ENCODE measurements around the gene ZSCAN10. TPM values are rescaled to one million over a fixed set of nuclear protein-coding genes. Genes with fewer than 3 reads are reported as not detected.

ZSCAN10 gene
- total RNA-seq, result not detected

DNA sequence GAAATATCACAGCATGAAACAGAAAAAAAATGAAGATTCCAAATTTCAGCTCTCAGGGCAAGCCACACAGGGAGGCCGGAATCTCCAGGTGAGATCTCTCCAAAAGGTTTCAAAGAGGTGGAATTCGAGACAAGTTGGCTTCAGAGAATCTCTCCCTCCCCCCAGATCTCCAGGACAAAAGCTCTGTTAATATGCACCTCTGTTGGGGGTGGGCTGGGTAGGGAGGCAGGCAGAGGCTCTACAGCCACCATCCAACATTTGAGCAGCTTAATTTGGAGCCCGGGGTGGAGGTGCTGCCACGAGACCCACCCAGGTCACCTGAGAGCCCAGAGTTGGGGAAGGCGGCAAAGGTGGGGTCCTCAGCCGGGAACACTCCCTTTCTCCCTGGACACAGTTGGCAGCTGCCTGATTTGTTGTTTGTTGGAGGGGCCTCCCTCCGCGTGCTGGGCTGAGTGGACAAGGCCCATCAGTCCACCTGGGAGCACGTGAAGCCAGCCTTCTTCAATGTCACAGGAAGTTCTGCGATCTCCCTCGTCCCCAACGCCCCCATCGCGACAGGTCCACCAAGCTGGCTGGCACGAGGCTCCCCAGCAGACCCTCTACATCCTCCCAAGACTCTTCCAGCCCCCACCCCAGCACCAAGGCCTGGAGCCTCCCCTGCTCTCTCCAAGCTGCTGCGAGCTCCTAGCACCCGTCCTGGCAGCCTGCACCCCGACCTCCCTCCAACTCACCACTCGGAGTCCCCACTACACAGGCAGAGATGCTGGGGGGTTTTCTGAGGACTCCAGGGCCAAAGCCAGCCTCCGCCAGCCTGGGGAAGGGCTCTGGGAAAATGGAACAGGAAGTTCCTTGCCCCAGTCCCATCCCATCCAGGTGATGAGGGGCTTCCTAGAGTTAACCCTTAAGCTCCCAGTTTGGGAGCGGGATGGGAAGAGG is at the start of gene ZSCAN10:
Gene ZSCAN10 (minus strand): TSS at position 836 of the 936 bp plus-strand sequence. CDS start 6,357 bp downstream, outside the sequence.
- Histone ChIP-seq H3K4me3 (peak within 1 kb of the TSS in 2 of 3 donors; percentile 33 to 35), H3K27me3 (no peaks in the 10 kb centered on the region)

DNA sequence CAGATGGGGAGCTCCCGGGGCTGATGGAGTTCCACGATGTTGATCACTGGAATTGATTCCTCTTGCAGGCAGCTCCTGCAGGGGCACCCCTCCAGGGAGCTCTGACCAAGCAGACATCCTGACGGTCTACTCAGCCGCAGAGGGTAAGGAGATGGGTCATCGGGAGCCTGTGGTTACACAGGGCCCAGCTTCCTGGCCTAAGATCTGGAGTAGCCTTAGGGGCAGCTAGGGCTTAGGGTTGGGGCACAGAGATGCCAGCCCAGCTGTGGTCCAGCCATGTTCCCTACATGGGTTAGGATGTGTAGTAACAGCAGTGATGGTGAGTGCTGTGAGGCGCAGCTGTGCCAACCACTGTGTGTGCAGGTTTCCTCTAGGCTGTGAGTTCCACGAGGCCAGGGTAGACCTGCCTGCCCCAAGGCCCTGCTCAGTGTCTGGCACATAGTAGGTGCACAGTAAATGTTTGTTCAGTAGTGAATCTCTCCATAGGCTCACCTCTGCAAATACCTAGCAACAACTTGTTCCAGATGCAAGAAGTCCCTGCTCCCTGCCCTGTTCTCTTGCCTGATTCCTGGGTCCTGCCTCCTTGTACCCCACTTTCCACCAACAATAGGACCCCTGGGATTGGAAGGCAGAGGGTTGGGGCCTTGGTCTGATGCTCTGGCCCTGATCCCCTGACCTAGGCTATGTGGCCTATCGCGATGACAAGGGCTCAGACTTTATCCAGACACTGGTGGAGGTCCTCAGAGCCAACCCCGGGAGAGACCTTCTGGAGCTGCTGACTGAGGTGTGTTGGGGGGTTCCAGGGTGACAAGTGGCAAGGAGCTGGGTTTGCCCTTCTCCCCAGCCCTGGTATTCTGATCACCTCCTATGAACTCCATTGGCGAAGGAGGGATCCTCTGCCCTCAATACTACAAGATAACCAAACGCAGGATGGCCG is 49.4 kb upstream of the ZSCAN10 start:
- H3K4me3 ChIP-seq, result no peak overlapping the region
- H3K4me1 ChIP-seq, result no peaks in the 10 kb centered on the region
- no peaks in the 10 kb centered on the region for H3K36me3 ChIP-seq
- TF ChIP-seq POLR2AphosphoS5 (IDR thresholded peaks at IDR 0.05) (no peak), POLR2A (IDR thresholded peaks at IDR 0.05) (no peak)
- TF ChIP-seq, protein P1, sequence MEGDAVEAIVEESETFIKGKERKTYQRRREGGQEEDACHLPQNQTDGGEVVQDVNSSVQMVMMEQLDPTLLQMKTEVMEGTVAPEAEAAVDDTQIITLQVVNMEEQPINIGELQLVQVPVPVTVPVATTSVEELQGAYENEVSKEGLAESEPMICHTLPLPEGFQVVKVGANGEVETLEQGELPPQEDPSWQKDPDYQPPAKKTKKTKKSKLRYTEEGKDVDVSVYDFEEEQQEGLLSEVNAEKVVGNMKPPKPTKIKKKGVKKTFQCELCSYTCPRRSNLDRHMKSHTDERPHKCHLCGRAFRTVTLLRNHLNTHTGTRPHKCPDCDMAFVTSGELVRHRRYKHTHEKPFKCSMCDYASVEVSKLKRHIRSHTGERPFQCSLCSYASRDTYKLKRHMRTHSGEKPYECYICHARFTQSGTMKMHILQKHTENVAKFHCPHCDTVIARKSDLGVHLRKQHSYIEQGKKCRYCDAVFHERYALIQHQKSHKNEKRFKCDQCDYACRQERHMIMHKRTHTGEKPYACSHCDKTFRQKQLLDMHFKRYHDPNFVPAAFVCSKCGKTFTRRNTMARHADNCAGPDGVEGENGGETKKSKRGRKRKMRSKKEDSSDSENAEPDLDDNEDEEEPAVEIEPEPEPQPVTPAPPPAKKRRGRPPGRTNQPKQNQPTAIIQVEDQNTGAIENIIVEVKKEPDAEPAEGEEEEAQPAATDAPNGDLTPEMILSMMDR (IDR thresholded peaks at IDR 0.05), result no peak
- H3K27ac ChIP-seq, result no peak overlapping the region
- no peak for DNase-seq (ENCODE audit: low spot score in 2 of 2)
- intact Hi-C loops (cut with DNase I; ENCODE audit: low total_unique reads), result no loop called here
- no peaks in the 10 kb centered on the region for H3K27me3 ChIP-seq
- no peaks in the 10 kb centered on the region for H3K9me3 ChIP-seq

More for the DNA sequence above, at the start of gene ZSCAN10:
- DNase-seq (ENCODE audit: low spot score in 2 of 2), result no peak
- no peaks in the 10 kb centered on the region for H3K36me3 ChIP-seq
- H3K4me1 ChIP-seq, result no peaks in the 10 kb centered on the region
- TF ChIP-seq, protein P1 (IDR thresholded peaks at IDR 0.05), result no peak
- no peak for TF ChIP-seq POLR2A (IDR thresholded peaks at IDR 0.05)
- TF ChIP-seq POLR2AphosphoS5 (IDR thresholded peaks at IDR 0.05), result no peak
- no peaks in the 10 kb centered on the region for H3K9me3 ChIP-seq
- no peak within 1 kb of the TSS for H3K27ac ChIP-seq
- intact Hi-C loops (cut with DNase I; ENCODE audit: low total_unique reads), result no loop called here

DNA sequence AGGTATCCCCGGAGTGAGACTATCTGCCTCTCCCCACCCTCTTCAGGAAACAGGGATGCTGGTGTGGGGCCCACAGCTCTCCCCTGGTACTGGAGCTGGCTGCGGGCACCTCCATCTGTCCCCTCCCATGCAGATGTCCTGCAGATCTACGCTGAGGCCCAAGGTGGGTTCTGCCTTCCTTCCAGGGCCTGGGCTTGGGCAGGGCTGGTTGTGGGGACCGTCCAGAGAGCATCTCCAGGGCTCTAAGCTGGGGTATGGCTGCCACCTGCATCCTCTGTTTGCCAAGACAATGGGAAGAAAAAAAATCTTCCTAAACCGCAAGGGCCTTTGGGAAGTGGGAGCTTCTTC is 48.6 kb upstream of the ZSCAN10 start:
- Histone ChIP-seq H3K27me3 (no peaks in the 10 kb centered on the region), H3K27ac (no peak overlapping the region), H3K4me3 (no peak overlapping the region), H3K9me3 (no peaks in the 10 kb centered on the region), H3K36me3 (no peaks in the 10 kb centered on the region), H3K4me1 (no peaks in the 10 kb centered on the region)
- intact Hi-C loops (cut with DNase I; ENCODE audit: low total_unique reads), result no loop called here
- TF ChIP-seq POLR2A (IDR thresholded peaks at IDR 0.05) (no peak), POLR2AphosphoS5 (IDR thresholded peaks at IDR 0.05) (no peak)
- TF ChIP-seq, protein P1 (IDR thresholded peaks at IDR 0.05), result no peak
- DNase-seq (ENCODE audit: low spot score in 2 of 2), result no peak

DNA sequence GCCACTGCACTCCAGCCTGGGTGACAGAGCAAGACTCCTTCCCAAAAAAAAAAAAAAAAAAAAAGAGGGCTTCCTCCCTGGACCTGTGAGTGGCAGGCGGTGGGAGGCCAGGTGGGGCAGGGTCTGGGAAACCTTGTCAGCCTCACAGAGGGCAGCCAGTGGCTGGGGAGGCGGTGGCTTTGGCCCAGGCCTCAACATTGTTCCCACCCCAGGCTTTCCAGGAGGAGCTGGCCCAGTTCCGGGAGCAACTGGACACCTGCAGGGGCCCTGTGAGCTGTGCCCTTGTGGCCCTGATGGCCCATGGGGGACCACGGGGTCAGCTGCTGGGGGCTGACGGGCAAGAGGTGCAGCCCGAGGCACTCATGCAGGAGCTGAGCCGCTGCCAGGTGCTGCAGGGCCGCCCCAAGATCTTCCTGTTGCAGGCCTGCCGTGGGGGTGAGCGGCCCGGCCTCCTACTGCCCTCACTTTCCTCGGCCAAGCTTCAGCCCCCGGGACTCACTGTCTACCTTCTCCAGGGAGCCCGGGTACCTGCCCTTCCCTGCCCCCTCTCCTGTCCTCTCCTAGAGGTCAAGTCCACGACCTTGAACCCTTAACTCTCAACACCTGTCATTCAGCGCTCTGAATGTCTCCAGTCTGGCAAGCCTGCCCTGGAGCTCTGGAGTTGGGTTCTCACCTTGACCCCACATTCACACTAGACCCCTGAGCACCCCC is 48.1 kb upstream of the ZSCAN10 start:
- intact Hi-C loops (cut with DNase I; ENCODE audit: low total_unique reads), result no loop called here

More for the DNA sequence above, 48.1 kb upstream of the ZSCAN10 start:
- TF ChIP-seq POLR2AphosphoS5 (IDR thresholded peaks at IDR 0.05), result no peak
- TF ChIP-seq, protein P1 (IDR thresholded peaks at IDR 0.05), result no peak
- TF ChIP-seq POLR2A (IDR thresholded peaks at IDR 0.05), result no peak
- Histone ChIP-seq H3K9me3 (no peaks in the 10 kb centered on the region), H3K36me3 (no peaks in the 10 kb centered on the region), H3K4me3 (no peak overlapping the region), H3K27ac (no peak overlapping the region), H3K4me1 (no peaks in the 10 kb centered on the region), H3K27me3 (no peaks in the 10 kb centered on the region)
- DNase-seq (ENCODE audit: low spot score in 2 of 2), result no peak

Measured in breast epithelium (tissue), 4 donors.